GM21723 (cell line): ENCODE data around the gene CEP85.

Experiments
- ATAC-seq: cut with Tn5 transposase; IDR thresholded peaks from one replicate; pipeline ENCODE4 v1.9.1; 2021; ENCODE audit warnings: mild to moderate bottlenecking, moderate library complexity; ENCODE audit not compliant: unreplicated experiment

Gene CEP85

GRCh38 chr1:26276432-26276838, 42.4 kb downstream of the CEP85 start:
- ATAC-seq: no peak

- ATAC-seq: no peak
These were observed 43.3 kb downstream of the CEP85 start for GRCh38 chr1:26277261-26277661.

- ATAC-seq: no peak
These were observed 43.7 kb downstream of the CEP85 start for GRCh38 chr1:26277719-26278118.

DNA sequence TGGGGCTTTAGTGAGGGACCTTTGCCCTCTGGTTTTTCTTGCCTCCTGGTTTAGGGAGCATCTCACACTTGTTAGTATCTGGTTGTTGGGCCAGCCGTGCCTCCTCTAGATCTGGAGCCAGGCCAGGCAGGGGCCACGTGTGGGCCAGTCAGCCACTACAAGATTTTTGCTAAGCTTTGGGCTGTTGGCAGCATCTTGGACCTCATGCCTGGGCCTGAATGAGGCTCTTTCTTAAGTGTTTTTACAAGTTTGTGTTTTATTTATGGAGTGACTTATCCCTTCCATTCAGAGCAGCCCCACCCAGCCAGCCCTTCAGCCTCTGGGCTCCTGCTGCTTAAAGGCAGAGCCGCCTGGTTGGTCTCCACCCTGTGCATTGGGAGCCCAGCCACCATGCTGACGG, 44.3 kb downstream of the CEP85 start:
- ATAC-seq: no peak

DNA sequence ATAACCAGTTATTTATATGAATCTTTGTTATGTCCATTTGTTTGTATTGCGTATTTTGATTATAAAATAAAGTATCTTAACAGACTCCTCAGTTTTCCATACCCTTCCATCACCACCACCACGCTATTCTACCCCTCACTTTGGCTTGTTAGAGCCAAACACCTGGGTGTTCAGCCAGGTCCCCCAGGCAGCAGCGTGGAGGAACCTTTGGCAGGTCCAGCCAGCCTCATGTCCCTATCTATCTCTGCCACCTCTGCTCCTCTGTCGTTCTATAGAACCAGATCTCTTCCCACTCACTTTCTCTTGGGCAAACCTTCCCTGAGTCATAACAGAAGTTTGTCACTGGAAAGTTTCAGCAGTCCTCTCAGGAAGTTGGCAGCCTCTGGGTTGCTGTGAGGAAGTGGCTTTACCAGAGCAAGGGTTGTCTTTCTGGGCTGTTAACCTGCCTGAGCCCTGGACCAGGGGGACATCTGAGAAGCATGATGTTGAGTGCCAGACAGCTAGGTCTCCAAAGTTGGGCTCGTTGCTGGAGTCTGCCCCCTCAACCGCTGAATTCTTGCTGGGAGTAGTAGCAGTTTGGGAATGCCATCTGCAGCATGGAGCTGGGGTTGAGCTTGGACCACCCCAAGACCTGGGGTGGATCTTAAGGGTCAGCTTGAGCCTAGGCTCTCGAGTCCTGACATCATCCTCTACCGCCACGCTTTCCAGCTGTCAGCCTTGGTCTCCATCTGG, 44.9 kb downstream of the CEP85 start:
- no peak for ATAC-seq

DNA sequence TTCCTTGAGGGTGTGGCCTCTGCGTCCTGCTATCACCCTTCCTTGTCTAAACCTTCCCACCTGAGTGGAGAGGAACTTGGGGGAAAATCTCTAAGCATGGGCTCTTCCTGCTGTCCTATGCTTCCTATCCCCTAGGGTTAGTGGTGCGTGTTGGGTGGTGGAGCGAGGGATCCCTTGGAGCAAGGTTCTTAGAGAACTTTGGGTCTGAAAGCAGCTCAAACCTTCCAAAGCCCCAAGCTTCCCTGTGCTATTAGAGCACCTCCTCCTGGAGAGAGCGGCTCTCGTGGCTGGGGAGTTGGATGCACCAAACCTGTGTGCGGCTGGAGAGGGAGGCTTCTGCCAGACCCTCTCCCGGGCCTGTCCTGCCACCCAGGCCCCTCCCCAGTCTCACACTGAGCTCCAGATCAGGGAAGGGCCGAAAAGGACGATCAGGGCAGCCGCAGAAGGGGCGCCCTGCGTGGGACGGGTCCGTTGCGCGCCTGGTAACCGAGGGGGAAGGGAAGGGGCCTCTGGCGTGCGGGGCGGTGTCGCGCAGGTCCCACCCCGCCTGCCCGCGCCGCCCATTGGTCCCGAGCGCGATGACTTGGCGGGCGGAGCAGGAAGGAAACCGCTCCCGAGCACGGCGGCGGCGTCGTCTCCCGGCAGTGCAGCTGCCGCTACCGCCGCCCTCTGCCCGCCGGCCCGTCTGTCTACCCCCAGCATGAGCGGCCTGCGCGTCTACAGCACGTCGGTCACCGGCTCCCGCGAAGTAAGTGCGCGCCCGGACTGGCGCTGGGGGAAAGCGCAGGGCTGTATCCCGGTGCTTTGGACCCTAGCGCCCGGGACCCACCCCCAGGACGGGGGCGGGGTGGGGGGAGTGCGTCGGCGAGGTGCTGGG, 45.7 kb downstream of the CEP85 start, which contains the start of gene SH3BGRL3:
SH3BGRL3 (plus strand) TSS at position 631 of the 877 bp plus-strand sequence; CDS start at position 701, 70 bp downstream.
- ATAC-seq: peak; percentile 64

- no peak for ATAC-seq
These were observed 46.5 kb downstream of the CEP85 start for GRCh38 chr1:26280333-26281042.

DNA sequence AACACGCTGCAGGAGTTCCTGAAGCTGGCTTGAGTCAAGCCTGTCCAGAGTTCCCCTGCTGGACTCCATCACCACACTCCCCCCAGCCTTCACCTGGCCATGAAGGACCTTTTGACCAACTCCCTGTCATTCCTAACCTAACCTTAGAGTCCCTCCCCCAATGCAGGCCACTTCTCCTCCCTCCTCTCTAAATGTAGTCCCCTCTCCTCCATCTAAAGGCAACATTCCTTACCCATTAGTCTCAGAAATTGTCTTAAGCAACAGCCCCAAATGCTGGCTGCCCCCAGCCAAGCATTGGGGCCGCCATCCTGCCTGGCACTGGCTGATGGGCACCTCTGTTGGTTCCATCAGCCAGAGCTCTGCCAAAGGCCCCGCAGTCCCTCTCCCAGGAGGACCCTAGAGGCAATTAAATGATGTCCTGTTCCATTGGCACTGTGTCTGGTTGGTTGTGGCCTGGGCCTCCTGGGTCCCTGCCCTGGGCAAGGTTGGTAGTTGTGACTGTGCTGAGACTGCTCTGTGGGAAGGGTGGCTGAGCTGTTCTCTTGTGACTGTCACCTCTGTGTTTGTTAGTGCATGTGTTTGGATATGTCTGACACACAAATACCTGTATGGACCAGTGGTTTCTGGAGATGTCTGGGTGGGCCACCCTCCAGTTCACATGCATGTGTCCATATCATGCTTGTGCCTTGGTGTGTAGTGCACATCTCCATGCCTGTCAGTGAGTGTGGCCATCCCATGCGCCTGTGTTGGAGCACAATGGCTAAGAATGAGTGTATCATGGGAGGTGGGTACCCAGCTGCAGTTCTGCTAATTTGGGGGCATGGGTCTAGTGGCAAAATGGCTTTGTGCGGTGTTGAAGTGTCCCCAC, 47.3 kb downstream of the CEP85 start:
- ATAC-seq: no peak

DNA sequence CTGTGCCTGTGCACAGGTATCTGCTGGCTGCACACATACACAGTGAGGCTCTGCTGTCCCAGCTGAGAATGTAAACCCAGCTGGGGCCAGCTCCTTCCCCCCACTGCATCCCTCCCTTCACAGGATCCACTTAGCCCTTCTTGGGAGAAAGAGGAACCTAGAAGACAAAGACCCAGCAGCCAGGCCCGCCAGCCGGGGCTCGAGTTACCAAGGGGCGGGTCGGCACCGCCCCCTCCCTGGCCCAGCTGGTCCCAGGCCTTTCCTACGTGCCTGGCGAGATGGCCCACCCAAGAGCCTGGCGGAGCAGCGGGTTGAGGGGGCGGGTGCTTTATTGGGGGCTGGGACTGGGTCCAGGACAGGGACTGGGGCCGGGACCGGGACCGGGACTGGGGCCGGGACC, 48.0 kb downstream of the CEP85 start:
- no peak for ATAC-seq

GRCh38 chr1:26282401-26282918, 48.5 kb downstream of the CEP85 start:
- no peak for ATAC-seq

DNA sequence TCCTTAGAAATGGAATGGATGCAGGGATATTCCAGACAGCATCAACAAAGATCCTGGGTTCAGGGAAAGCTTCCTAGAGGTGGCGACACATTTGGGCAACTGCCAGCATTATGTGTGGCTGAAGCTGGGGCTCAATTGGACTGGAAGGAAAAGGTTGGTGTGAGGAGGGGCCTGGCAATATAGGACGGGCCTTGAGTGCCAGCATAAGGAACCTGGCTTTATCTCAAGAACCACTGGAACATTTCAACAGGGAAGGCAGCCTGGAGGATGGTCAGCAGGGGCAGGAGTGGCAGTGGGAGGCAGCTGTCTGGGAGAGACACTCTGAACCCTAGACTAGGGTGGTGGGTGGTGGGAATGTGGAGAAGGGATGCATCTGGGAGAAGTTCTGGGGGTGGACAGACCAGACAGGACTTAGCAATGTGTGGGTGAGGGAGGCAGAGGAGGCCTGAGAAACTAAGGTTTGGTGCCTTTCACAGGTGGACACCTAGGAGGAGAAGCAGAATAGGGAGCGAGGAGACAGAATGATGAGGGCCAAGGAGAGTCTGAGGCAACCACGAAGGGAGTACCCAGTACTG, 49.4 kb downstream of the CEP85 start:
- no peak for ATAC-seq

DNA sequence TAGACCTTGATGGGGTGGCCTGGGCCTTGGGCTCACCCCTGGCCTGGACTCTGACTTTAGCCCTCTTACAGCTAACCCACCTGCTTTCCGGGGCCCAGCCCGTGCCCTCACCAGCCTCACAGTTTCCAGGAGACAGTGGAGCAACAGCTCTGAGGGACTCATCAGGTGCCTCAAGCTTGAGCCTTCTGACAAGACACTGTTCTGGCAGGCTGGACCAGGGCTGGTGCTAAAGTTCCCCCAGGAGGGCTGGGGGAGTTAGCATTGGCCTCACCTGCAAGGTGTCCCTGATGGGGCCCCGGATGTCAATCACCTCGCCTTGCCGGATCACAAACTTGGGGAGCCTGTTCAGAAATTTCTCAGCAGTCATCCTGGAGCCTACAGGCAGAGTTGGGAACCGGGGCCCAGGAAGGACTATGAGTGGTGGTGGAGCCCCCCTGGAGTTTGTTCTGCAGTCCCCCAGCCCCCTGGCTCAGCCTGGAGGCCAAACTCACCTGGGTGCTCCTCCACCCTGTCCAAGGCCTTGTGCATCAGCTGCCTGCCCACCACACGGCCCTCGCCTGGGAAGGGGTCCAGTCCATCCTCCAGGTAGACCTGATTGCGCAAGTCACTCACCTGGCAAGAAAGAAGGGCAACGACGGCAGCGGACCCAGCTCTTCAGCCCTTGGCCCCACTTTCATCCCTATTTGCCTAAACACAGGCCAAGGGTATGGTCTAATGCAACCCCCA, 50.0 kb downstream of the CEP85 start:
- ATAC-seq: no peak

DNA sequence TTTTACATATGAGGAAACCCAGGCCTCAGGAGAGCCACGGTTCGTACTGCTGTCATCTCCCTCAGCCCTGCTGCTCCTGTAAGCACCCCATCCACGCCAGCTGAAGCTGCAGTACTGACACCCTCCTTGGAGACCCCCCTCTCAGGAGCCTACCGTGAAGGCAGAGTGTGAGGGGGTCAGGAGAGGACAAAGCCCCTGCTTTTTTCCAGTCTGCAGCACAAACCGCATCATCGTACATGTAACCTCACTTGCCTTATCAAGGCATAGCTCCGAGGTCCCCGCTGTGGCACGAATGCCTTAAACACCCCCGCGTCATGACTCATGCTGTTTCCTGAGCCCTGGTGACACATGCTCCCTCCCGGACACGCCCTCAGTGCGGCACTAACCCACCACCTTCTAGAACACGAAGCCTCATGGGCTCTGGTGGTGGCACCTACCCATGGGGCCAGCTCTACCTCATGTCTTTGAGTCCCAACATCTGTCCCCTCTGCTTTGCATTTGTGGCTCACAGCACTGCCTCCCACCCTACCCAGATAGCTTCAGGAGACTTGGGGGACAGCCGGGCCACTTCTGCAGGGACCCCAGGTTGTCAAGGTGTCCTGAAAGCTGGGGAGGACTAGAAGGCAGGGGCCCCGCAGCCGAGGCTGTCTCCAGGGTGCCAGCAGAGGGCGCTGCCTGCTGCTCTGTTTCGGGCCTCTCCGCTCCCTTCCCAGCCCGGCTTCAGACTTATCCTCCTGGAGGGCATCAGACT, 50.8 kb downstream of the CEP85 start:
- no peak for ATAC-seq

GRCh38 chr1:26285366-26286063, 51.5 kb downstream of the CEP85 start:
- no peak for ATAC-seq

GRCh38 chr1:26286064-26286416, 52.0 kb downstream of the CEP85 start:
- ATAC-seq: no peak

DNA sequence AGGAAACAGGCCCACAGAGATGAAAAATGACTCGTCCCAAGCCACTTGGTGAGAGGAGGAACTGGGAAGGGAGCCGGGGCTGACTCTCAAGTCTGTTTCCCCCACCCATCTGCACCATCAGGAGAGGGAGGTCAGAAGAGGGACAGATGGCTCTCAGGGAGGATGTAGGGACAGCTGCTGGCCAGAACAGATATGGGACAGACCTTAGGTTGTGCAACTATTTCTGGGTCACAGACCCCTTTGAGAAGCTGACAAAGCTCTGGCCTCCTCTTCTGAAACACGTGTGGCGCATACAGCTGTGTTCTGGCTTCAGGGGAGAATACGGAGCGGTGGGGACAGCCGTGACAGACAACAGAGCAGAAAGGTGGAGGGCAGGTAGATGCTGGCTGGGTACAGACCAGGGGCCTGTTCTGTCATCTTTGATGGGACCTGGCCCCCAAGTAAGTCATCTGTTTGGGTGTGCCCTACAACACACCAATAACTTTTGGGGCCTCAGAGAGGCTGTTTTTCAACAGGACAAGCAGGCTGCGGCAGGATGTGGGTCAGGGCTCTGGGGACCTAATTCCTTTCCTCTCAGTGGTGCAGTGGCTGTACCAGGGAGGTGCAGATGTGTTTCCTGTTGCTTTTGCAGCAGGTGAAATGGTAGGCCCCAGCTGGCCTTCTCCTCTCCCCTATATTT, 53.2 kb downstream of the CEP85 start:
- peak; percentile 42 for ATAC-seq

- ATAC-seq: no peak
These were observed 53.8 kb downstream of the CEP85 start for GRCh38 chr1:26287811-26288210.
